Transverse colon (tissue), 3 donors: ENCODE results near the gene TRMT44.

ENCODE experiments used
- EP300 ChIP-seq: sonication (generic); formaldehyde crosslinking; IDR thresholded peaks from one replicate; pipeline ENCODE4 v1.6.1; 2017; ENCODE audit warnings: antibody characterized with exemption, low read depth
- POLR2A ChIP-seq: fragments of 450-650 bp; IDR thresholded peaks from one replicate; pipeline ENCODE4 v1.6.1; 2016; ENCODE audit warnings: antibody characterized with exemption, mild to moderate bottlenecking, moderate library complexity
- TF ChIP-seq, protein P1 (sequence below), 5 experiments: fragments of 200-600 bp in 3 of 5; fragments of 450-650 bp in 2 of 5; sonication (generic) in 3 of 5; IDR thresholded peaks; 1 replicate in 2 of 5; 2 replicates in 3 of 5; pipeline ENCODE4 v1.5.1; 2016 to 2017; ENCODE audit warnings: antibody characterized with exemption in 5 of 5, inconsistent platforms in 3 of 5, mild to moderate bottlenecking in 2 of 5, moderate library complexity in 1 of 5

DNA sequence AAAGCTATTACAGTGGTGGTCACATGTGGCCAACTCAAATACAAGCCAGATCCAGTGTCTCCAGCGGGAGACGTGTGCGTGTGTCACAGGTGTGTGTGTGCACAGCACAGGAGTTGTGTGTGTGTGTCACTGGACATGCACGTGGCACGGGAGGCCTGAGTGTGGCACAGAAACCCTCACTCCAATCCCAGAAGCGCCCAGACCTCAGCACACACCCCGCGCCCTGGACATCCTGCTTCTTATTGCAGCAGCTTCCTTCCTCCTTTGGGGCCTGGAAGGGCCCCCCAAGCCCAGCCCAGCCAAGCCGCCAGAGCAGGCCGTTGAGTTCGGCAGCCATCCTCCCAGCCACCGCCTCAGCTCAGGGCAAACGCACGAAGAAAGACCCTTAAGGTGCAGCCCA is 37.9 kb upstream of the TRMT44 start:
- TF ChIP-seq POLR2A (no peak), EP300 (no peak)
- TF ChIP-seq, protein P1, sequence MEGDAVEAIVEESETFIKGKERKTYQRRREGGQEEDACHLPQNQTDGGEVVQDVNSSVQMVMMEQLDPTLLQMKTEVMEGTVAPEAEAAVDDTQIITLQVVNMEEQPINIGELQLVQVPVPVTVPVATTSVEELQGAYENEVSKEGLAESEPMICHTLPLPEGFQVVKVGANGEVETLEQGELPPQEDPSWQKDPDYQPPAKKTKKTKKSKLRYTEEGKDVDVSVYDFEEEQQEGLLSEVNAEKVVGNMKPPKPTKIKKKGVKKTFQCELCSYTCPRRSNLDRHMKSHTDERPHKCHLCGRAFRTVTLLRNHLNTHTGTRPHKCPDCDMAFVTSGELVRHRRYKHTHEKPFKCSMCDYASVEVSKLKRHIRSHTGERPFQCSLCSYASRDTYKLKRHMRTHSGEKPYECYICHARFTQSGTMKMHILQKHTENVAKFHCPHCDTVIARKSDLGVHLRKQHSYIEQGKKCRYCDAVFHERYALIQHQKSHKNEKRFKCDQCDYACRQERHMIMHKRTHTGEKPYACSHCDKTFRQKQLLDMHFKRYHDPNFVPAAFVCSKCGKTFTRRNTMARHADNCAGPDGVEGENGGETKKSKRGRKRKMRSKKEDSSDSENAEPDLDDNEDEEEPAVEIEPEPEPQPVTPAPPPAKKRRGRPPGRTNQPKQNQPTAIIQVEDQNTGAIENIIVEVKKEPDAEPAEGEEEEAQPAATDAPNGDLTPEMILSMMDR (IDR thresholded peaks at IDR 0.05) = no peak
